ENCODE results near the gene TIGD1. TPM values are rescaled to one million over a fixed set of nuclear protein-coding genes. Genes with fewer than 3 reads are reported as not detected.
A peak's percentile ranks its signal among the peaks of the same experiment; 100 is the strongest.

Gene TIGD1
- total RNA-seq, 1 donor from 2014 or later = 3.7 TPM

GRCh38 chr2:232520489-232520888 lies 29.9 kb downstream of the TIGD1 start:
- no peaks in the 10 kb centered on the region for H3K36me3 ChIP-seq (ENCODE audit: control insufficient read depth in 3 of 3, insufficient read depth in 3 of 3, low read length in 3 of 3)
- H3K27me3 ChIP-seq (ENCODE audit: control insufficient read depth in 3 of 3, insufficient read depth in 3 of 3, low read length in 3 of 3) = peaks cover 8 to 27% (median 12%) of the 10 kb centered on the region in 3 donors
- no peak overlapping the region for H3K27ac ChIP-seq (ENCODE audit: low read depth, low read length)
- H3K9me3 ChIP-seq (ENCODE audit: control insufficient read depth in 3 of 3, low read length in 3 of 3) = no peaks in the 10 kb centered on the region
- no peak overlapping the region for H3K9ac ChIP-seq (ENCODE audit: low read depth in 1 of 3, low read length in 3 of 3)
- H3K4me3 ChIP-seq (ENCODE audit: low read length in 3 of 3) = no peak overlapping the region
- peaks cover 21 to 41% (median 39%) of the 10 kb centered on the region in 3 donors for H3K4me1 ChIP-seq (ENCODE audit: control insufficient read depth in 3 of 3, insufficient read depth in 3 of 3, low read length in 3 of 3)

GRCh38 chr2:232519581-232520438 lies 30.5 kb downstream of the TIGD1 start, which contains the start of gene PRSS56:
Gene PRSS56, plus strand, starts transcription at chr2:232520388. Its CDS starts 211 bp downstream, at chr2:232520599.
- Histone ChIP-seq H3K4me1 (ENCODE audit: control insufficient read depth in 3 of 3, insufficient read depth in 3 of 3, low read length in 3 of 3) (peaks cover 22 to 41% (median 40%) of the 10 kb centered on the region in 3 donors), H3K9me3 (ENCODE audit: control insufficient read depth in 3 of 3, low read length in 3 of 3) (no peaks in the 10 kb centered on the region), H3K9ac (ENCODE audit: low read depth in 1 of 3, low read length in 3 of 3) (no peak within 1 kb of the TSS), H3K4me3 (ENCODE audit: low read length in 3 of 3) (no peak within 1 kb of the TSS), H3K36me3 (ENCODE audit: control insufficient read depth in 3 of 3, insufficient read depth in 3 of 3, low read length in 3 of 3) (no peaks in the 10 kb centered on the region), H3K27ac (ENCODE audit: low read depth, low read length) (no peak within 1 kb of the TSS), H3K27me3 (ENCODE audit: control insufficient read depth in 3 of 3, insufficient read depth in 3 of 3, low read length in 3 of 3) (peaks cover 8 to 26% (median 12%) of the 10 kb centered on the region in 3 donors)

- H3K27me3 ChIP-seq (ENCODE audit: control insufficient read depth in 3 of 3, insufficient read depth in 3 of 3, low read length in 3 of 3) = peaks cover 8 to 17% (median 12%) of the 10 kb centered on the region in 3 donors
- H3K4me1 ChIP-seq (ENCODE audit: control insufficient read depth in 3 of 3, insufficient read depth in 3 of 3, low read length in 3 of 3) = peaks cover 23 to 43% (median 37%) of the 10 kb centered on the region in 3 donors
- H3K36me3 ChIP-seq (ENCODE audit: control insufficient read depth in 3 of 3, insufficient read depth in 3 of 3, low read length in 3 of 3) = no peaks in the 10 kb centered on the region
- H3K9me3 ChIP-seq (ENCODE audit: control insufficient read depth in 3 of 3, low read length in 3 of 3) = no peaks in the 10 kb centered on the region
- H3K9ac ChIP-seq (ENCODE audit: low read depth in 1 of 3, low read length in 3 of 3) = no peak overlapping the region
- H3K4me3 ChIP-seq (ENCODE audit: low read length in 3 of 3) = no peak overlapping the region
- H3K27ac ChIP-seq (ENCODE audit: low read depth, low read length) = no peak overlapping the region
Observed at GRCh38 chr2:232518844-232519243, 31.5 kb downstream of the TIGD1 start.

- no peak overlapping the region for H3K4me3 ChIP-seq (ENCODE audit: low read length in 3 of 3)
- no peaks in the 10 kb centered on the region for H3K36me3 ChIP-seq (ENCODE audit: control insufficient read depth in 3 of 3, insufficient read depth in 3 of 3, low read length in 3 of 3)
- H3K9ac ChIP-seq (ENCODE audit: low read depth in 1 of 3, low read length in 3 of 3) = no peak overlapping the region
- H3K9me3 ChIP-seq (ENCODE audit: control insufficient read depth in 3 of 3, low read length in 3 of 3) = no peaks in the 10 kb centered on the region
- no peak overlapping the region for H3K27ac ChIP-seq (ENCODE audit: low read depth, low read length)
- peaks cover 0 to 5% (median 5%) of the 10 kb centered on the region in 3 donors for H3K27me3 ChIP-seq (ENCODE audit: control insufficient read depth in 3 of 3, insufficient read depth in 3 of 3, low read length in 3 of 3)
- peaks cover 30 to 48% (median 42%) of the 10 kb centered on the region in 3 donors for H3K4me1 ChIP-seq (ENCODE audit: control insufficient read depth in 3 of 3, insufficient read depth in 3 of 3, low read length in 3 of 3)
Observed at GRCh38 chr2:232516551-232516950, 33.8 kb downstream of the TIGD1 start.

GRCh38 chr2:232515639-232516038 lies 34.7 kb downstream of the TIGD1 start:
- Histone ChIP-seq H3K4me1 (ENCODE audit: control insufficient read depth in 3 of 3, insufficient read depth in 3 of 3, low read length in 3 of 3) (peaks cover 34 to 50% (median 43%) of the 10 kb centered on the region in 3 donors), H3K4me3 (ENCODE audit: low read length in 3 of 3) (peak overlapping the region in 1 of 3 donors; percentile 19), H3K36me3 (ENCODE audit: control insufficient read depth in 3 of 3, insufficient read depth in 3 of 3, low read length in 3 of 3) (no peaks in the 10 kb centered on the region), H3K9ac (ENCODE audit: low read depth in 1 of 3, low read length in 3 of 3) (peak overlapping the region in 1 of 3 donors; percentile 55), H3K27me3 (ENCODE audit: control insufficient read depth in 3 of 3, insufficient read depth in 3 of 3, low read length in 3 of 3) (peaks cover 0 to 5% (median 3%) of the 10 kb centered on the region in 3 donors), H3K9me3 (ENCODE audit: control insufficient read depth in 3 of 3, low read length in 3 of 3) (no peaks in the 10 kb centered on the region), H3K27ac (ENCODE audit: low read depth, low read length) (no peak overlapping the region)

GRCh38 chr2:232513353-232513752 lies 37.0 kb downstream of the TIGD1 start:
- H3K4me1 ChIP-seq (ENCODE audit: control insufficient read depth in 3 of 3, insufficient read depth in 3 of 3, low read length in 3 of 3) = peaks cover 34 to 50% (median 43%) of the 10 kb centered on the region in 3 donors
- no peak overlapping the region for H3K4me3 ChIP-seq (ENCODE audit: low read length in 3 of 3)
- H3K36me3 ChIP-seq (ENCODE audit: control insufficient read depth in 3 of 3, insufficient read depth in 3 of 3, low read length in 3 of 3) = no peaks in the 10 kb centered on the region
- H3K9ac ChIP-seq (ENCODE audit: low read depth in 1 of 3, low read length in 3 of 3) = peak overlapping the region in 1 of 3 donors; percentile 33
- peaks cover 0 to 3% (median 0%) of the 10 kb centered on the region in 3 donors for H3K27me3 ChIP-seq (ENCODE audit: control insufficient read depth in 3 of 3, insufficient read depth in 3 of 3, low read length in 3 of 3)
- no peaks in the 10 kb centered on the region for H3K9me3 ChIP-seq (ENCODE audit: control insufficient read depth in 3 of 3, low read length in 3 of 3)
- no peak overlapping the region for H3K27ac ChIP-seq (ENCODE audit: low read depth, low read length)

GRCh38 chr2:232512602-232513001 lies 37.8 kb downstream of the TIGD1 start:
- peaks cover 34 to 50% (median 43%) of the 10 kb centered on the region in 3 donors for H3K4me1 ChIP-seq (ENCODE audit: control insufficient read depth in 3 of 3, insufficient read depth in 3 of 3, low read length in 3 of 3)
- H3K9ac ChIP-seq (ENCODE audit: low read depth in 1 of 3, low read length in 3 of 3) = peak overlapping the region in 1 of 3 donors; percentile 45
- H3K27me3 ChIP-seq (ENCODE audit: control insufficient read depth in 3 of 3, insufficient read depth in 3 of 3, low read length in 3 of 3) = peaks cover 0 to under 1% (median 0%) of the 10 kb centered on the region in 3 donors
- no peak overlapping the region for H3K4me3 ChIP-seq (ENCODE audit: low read length in 3 of 3)
- H3K36me3 ChIP-seq (ENCODE audit: control insufficient read depth in 3 of 3, insufficient read depth in 3 of 3, low read length in 3 of 3) = no peaks in the 10 kb centered on the region
- no peaks in the 10 kb centered on the region for H3K9me3 ChIP-seq (ENCODE audit: control insufficient read depth in 3 of 3, low read length in 3 of 3)
- H3K27ac ChIP-seq (ENCODE audit: low read depth, low read length) = no peak overlapping the region

- Histone ChIP-seq H3K36me3 (ENCODE audit: control insufficient read depth in 3 of 3, insufficient read depth in 3 of 3, low read length in 3 of 3) (no peaks in the 10 kb centered on the region), H3K4me1 (ENCODE audit: control insufficient read depth in 3 of 3, insufficient read depth in 3 of 3, low read length in 3 of 3) (peaks cover 34 to 47% (median 43%) of the 10 kb centered on the region in 3 donors), H3K9me3 (ENCODE audit: control insufficient read depth in 3 of 3, low read length in 3 of 3) (no peaks in the 10 kb centered on the region), H3K4me3 (ENCODE audit: low read length in 3 of 3) (peak overlapping the region in 1 of 3 donors; percentile 13), H3K27me3 (ENCODE audit: control insufficient read depth in 3 of 3, insufficient read depth in 3 of 3, low read length in 3 of 3) (peaks cover 0 to 4% (median 0%) of the 10 kb centered on the region in 3 donors), H3K27ac (ENCODE audit: low read depth, low read length) (no peak overlapping the region), H3K9ac (ENCODE audit: low read depth in 1 of 3, low read length in 3 of 3) (peak overlapping the region in 1 of 3 donors; percentile 45)
Observed at GRCh38 chr2:232511336-232511890, 38.9 kb downstream of the TIGD1 start.

- H3K9ac ChIP-seq (ENCODE audit: low read depth in 1 of 3, low read length in 3 of 3) = no peak overlapping the region
- H3K9me3 ChIP-seq (ENCODE audit: control insufficient read depth in 3 of 3, low read length in 3 of 3) = no peaks in the 10 kb centered on the region
- no peaks in the 10 kb centered on the region for H3K36me3 ChIP-seq (ENCODE audit: control insufficient read depth in 3 of 3, insufficient read depth in 3 of 3, low read length in 3 of 3)
- H3K27me3 ChIP-seq (ENCODE audit: control insufficient read depth in 3 of 3, insufficient read depth in 3 of 3, low read length in 3 of 3) = peaks cover 0 to 13% (median 8%) of the 10 kb centered on the region in 3 donors
- no peak overlapping the region for H3K27ac ChIP-seq (ENCODE audit: low read depth, low read length)
- H3K4me1 ChIP-seq (ENCODE audit: control insufficient read depth in 3 of 3, insufficient read depth in 3 of 3, low read length in 3 of 3) = peaks cover 20 to 24% (median 22%) of the 10 kb centered on the region in 3 donors
- no peak overlapping the region for H3K4me3 ChIP-seq (ENCODE audit: low read length in 3 of 3)
Observed at GRCh38 chr2:232508251-232508650, 42.1 kb downstream of the TIGD1 start.

- H3K4me1 ChIP-seq (ENCODE audit: control insufficient read depth in 3 of 3, insufficient read depth in 3 of 3, low read length in 3 of 3) = peaks cover 10 to 12% (median 12%) of the 10 kb centered on the region in 3 donors
- no peak overlapping the region for H3K4me3 ChIP-seq (ENCODE audit: low read length in 3 of 3)
- H3K9me3 ChIP-seq (ENCODE audit: control insufficient read depth in 3 of 3, low read length in 3 of 3) = no peaks in the 10 kb centered on the region
- no peaks in the 10 kb centered on the region for H3K36me3 ChIP-seq (ENCODE audit: control insufficient read depth in 3 of 3, insufficient read depth in 3 of 3, low read length in 3 of 3)
- H3K27ac ChIP-seq (ENCODE audit: low read depth, low read length) = no peak overlapping the region
- H3K9ac ChIP-seq (ENCODE audit: low read depth in 1 of 3, low read length in 3 of 3) = no peak overlapping the region
- peaks cover 0 to 13% (median 8%) of the 10 kb centered on the region in 3 donors for H3K27me3 ChIP-seq (ENCODE audit: control insufficient read depth in 3 of 3, insufficient read depth in 3 of 3, low read length in 3 of 3)
Observed at GRCh38 chr2:232506709-232507108, 43.6 kb downstream of the TIGD1 start.

All from skeletal muscle tissue (tissue), 4 donors.